ENCODE results near the gene HNRNPUL2.
A peak's percentile ranks its signal among the peaks of the same experiment; 100 is the strongest.
"Not testable (repeated sequence)": the region's sequence is repeated elsewhere in the genome, so short reads cannot be mapped to it uniquely, and the experiment has no call there.

HNRNPUL2 gene

DNA sequence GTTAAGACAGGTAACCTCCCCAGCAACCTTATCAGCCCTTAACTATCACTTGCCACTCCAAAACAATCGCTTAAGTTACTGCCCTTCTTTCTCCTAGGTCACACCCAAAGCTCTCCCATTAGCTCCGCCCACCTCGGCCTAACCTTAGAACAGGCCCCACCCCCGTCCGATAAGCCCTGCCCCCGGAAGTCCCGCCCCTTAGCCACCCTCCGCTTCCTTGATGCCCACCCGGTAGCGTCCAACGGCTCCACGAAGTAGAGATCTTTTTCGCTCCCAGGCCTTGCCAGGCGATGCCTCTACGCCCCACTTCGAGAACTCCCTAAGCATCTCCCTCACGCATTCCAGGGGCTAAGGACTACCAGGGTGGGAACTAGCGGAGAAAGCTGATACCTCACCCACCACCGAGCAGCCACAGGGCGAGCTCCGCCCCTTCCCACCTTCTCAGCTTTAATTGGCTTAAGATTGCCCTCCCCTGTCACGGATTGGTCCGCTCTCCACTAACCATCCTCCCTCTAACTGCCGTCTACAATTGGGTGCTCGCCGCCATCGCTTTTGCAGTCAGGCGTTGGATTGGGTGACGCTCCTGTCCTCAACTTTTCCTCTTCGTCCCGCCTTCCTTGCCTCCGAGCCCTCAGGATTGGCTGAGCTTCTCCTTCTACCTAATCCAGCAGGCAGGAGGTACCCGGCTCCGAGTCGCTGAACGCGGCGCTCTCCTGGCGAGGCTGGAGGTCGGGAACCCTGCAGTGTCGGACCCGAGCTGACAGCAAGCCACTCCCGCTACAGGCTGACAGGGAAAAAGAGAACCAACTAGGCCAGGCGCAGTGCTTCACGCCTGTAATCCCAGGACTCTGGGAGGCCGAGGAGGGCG, 26.7 kb upstream of the HNRNPUL2 start, which contains the start of gene ZBTB3:
Gene ZBTB3, minus strand, starts transcription at position 425 of the 868 bp plus-strand sequence. CDS start 496 bp downstream, outside the sequence.
- peak; percentile 94 for TF ChIP-seq POLR2AphosphoS5 (IDR thresholded peaks at IDR 0.05; ENCODE audit: low read depth)
- TF ChIP-seq GABPA (IDR thresholded peaks at IDR 0.05; ENCODE audit: low read depth) = peak; percentile 88
- TF ChIP-seq, protein P1, sequence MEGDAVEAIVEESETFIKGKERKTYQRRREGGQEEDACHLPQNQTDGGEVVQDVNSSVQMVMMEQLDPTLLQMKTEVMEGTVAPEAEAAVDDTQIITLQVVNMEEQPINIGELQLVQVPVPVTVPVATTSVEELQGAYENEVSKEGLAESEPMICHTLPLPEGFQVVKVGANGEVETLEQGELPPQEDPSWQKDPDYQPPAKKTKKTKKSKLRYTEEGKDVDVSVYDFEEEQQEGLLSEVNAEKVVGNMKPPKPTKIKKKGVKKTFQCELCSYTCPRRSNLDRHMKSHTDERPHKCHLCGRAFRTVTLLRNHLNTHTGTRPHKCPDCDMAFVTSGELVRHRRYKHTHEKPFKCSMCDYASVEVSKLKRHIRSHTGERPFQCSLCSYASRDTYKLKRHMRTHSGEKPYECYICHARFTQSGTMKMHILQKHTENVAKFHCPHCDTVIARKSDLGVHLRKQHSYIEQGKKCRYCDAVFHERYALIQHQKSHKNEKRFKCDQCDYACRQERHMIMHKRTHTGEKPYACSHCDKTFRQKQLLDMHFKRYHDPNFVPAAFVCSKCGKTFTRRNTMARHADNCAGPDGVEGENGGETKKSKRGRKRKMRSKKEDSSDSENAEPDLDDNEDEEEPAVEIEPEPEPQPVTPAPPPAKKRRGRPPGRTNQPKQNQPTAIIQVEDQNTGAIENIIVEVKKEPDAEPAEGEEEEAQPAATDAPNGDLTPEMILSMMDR (IDR thresholded peaks at IDR 0.05; ENCODE audit: insufficient read depth, low read length) = no peak
- TF ChIP-seq REST (IDR thresholded peaks at IDR 0.05; ENCODE audit: insufficient replicate concordance, low read depth) = no peak
- Histone ChIP-seq H3K27me3 (ENCODE audit: insufficient read depth, poor library complexity, severe bottlenecking) (no peaks in the 10 kb centered on the region), H3K4me3 (replicated peaks; ENCODE audit: insufficient read depth, low read length) (peak within 1 kb of the TSS; percentile 60), H3K27ac (replicated peaks) (peak within 1 kb of the TSS; percentile 95)
- DNase-seq (ENCODE audit: low read depth in 1 of 2, low spot score in 1 of 2) = peak; percentile 99 to 100

- TF ChIP-seq, protein P1 (IDR thresholded peaks at IDR 0.05; ENCODE audit: insufficient read depth, low read length) = no peak
- TF ChIP-seq SPI1 (IDR thresholded peaks at IDR 0.05; ENCODE audit: borderline replicate concordance, low read depth) (no peak), GABPA (IDR thresholded peaks at IDR 0.05; ENCODE audit: low read depth) (no peak)
- Histone ChIP-seq H3K27ac (replicated peaks) (peak overlapping the region; percentile 95), H3K4me3 (replicated peaks; ENCODE audit: insufficient read depth, low read length) (peak overlapping the region; percentile 60), H3K27me3 (ENCODE audit: insufficient read depth, poor library complexity, severe bottlenecking) (no peaks in the 10 kb centered on the region)
- DNase-seq (ENCODE audit: low read depth in 1 of 2, low spot score in 1 of 2) = no peak
Measured at GRCh38 chr11:62752994-62753735, 25.9 kb upstream of the HNRNPUL2 start.

DNA sequence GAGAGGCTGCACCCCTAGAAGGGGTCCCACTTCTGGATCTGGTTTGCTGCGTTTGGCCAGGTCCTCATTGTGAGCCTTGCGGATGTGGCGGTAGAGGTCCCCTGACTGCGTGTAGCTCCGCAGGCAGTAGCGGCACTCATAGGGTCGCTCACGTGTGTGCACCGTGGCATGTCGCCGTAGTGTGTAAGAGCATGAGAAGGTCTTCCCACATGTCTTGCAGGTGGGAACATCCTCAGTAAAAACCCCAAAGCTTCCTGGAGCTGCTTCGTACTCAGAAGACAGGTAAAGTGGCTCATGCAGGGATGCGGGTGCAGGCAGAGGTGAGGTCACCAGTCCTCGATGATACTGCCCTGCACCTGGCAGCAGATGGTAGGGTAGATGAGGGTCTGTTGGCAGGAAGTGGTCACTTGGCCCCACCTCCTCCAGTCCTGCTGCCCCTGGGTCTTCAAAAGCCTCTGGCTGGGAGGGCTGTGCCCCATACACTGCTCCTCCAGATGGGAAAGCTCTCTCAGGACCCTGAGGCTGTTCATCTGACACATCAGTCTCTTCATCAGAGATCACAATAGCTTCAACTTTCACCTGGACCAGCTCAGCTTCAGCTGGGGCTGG, 25.0 kb upstream of the HNRNPUL2 start:
- Histone ChIP-seq H3K4me3 (replicated peaks; ENCODE audit: insufficient read depth, low read length) (no peak overlapping the region), H3K27ac (replicated peaks) (no peak overlapping the region), H3K27me3 (ENCODE audit: insufficient read depth, poor library complexity, severe bottlenecking) (no peaks in the 10 kb centered on the region)
- DNase-seq (ENCODE audit: low read depth in 1 of 2, low spot score in 1 of 2) = no peak
- TF ChIP-seq SPI1 (IDR thresholded peaks at IDR 0.05; ENCODE audit: borderline replicate concordance, low read depth) (no peak), GABPA (IDR thresholded peaks at IDR 0.05; ENCODE audit: low read depth) (no peak), REST (IDR thresholded peaks at IDR 0.05; ENCODE audit: insufficient replicate concordance, low read depth) (no peak), POLR2AphosphoS5 (IDR thresholded peaks at IDR 0.05; ENCODE audit: low read depth) (no peak)
- TF ChIP-seq, protein P1 (IDR thresholded peaks at IDR 0.05; ENCODE audit: insufficient read depth, low read length) = no peak

GRCh38 chr11:62749931-62750330, 22.7 kb upstream of the HNRNPUL2 start:
- not testable (repeated sequence) for DNase-seq (ENCODE audit: low read depth in 1 of 2, low spot score in 1 of 2); H3K27me3 ChIP-seq (ENCODE audit: insufficient read depth, poor library complexity, severe bottlenecking); H3K27ac ChIP-seq (replicated peaks); H3K4me3 ChIP-seq (replicated peaks; ENCODE audit: insufficient read depth, low read length)
